Gastroesophageal sphincter (tissue), 4 donors: ENCODE data around the gene SMURF1. TPM values are rescaled to one million over a fixed set of nuclear protein-coding genes. Genes with fewer than 3 reads are reported as not detected.

Source experiments
- ATAC-seq: fragments of 150-250 bp; one replicate; pipeline ENCODE4 v1.9.1; 2016; ENCODE audit warnings: mild to moderate bottlenecking, moderate library complexity
- H3K27ac ChIP-seq, 4 donors: fragments of 200-600 bp; sonication (generic) in 3 of 4; 1 replicate in 3 of 4; 2 replicates in 1 of 4; pipeline ENCODE4 v1.5.1; 2016 to 2019
- H3K27me3 ChIP-seq: fragments of 200-600 bp; sonication (generic); one replicate; pipeline ENCODE4 v1.5.1; 2019
- H3K36me3 ChIP-seq, 2 donors: fragments of 200-600 bp; sonication (generic); one replicate each; pipeline ENCODE4 v1.5.1; 2019; ENCODE audit warnings: control low read depth in 1 of 2
- H3K4me1 ChIP-seq, 3 donors: fragments of 200-600 bp; sonication (generic); 1 replicate in 2 of 3; 2 replicates in 1 of 3; pipeline ENCODE4 v1.5.1; 2016 to 2019; ENCODE audit warnings: control low read depth in 2 of 3
- H3K4me3 ChIP-seq, 2 donors: fragments of 200-600 bp; sonication (generic); one replicate each; pipeline ENCODE4 v1.5.1; 2019; ENCODE audit warnings: mild to moderate bottlenecking in 1 of 2, moderate library complexity in 1 of 2
- H3K9me3 ChIP-seq, 3 donors: fragments of 200-600 bp; sonication (generic); one replicate each; pipeline ENCODE4 v1.5.1; 2017 to 2019; ENCODE audit warnings: control low read depth in 2 of 3
- CTCF ChIP-seq, 4 experiments: fragments of 200-600 bp in 2 of 4; fragments of 450-650 bp in 2 of 4; sonication (generic) in 1 of 4; IDR thresholded peaks; one replicate each; pipeline ENCODE4 v1.5.1; 2017 to 2019; ENCODE audit warnings: antibody characterized with exemption in 4 of 4, mild to moderate bottlenecking in 2 of 4, moderate library complexity in 2 of 4
- EP300 ChIP-seq: sonication (generic); formaldehyde crosslinking; IDR thresholded peaks from one replicate; pipeline ENCODE4 v1.6.1; 2017; ENCODE audit warnings: antibody characterized with exemption, mild to moderate bottlenecking
- POLR2A ChIP-seq, 2 donors: fragments of 450-650 bp; IDR thresholded peaks; one replicate each; pipeline ENCODE4 v1.6.1; 2017; ENCODE audit warnings: antibody characterized with exemption in 2 of 2, mild to moderate bottlenecking in 2 of 2, moderate library complexity in 1 of 2
- POLR2AphosphoS5 ChIP-seq: sonication (generic); formaldehyde crosslinking; IDR thresholded peaks from one replicate; pipeline ENCODE4 v1.6.1; 2017; ENCODE audit warnings: antibody characterized with exemption
- WGBS, 2 donors: methylation state at CpG; one replicate each; pipeline ENCODE4 v1.1.5; 2018; ENCODE audit warnings: low coverage in 1 of 2; 5-methylcytosine and 5-hydroxymethylcytosine counted together
- total RNA-seq, 4 donors: library from RNA; depleted of rRNA; stranded (reverse); fragments of >200 nt; gene quantifications; one replicate each; pipeline ENCODE4 v1.1.0, GENCODE V29; 2016

SMURF1 gene
- total RNA-seq, result 10 to 100 TPM; 20.1 to 26.2 (median 21.9) TPM

GRCh38 chr7:99143853-99144672, at the start of gene SMURF1:
Gene SMURF1, minus strand, starts transcription at chr7:99144108. Its CDS starts 328 bp downstream, at chr7:99143780.
- Histone ChIP-seq H3K27me3 (no peaks in the 10 kb centered on the region), H3K9me3 (no peaks in the 10 kb centered on the region), H3K27ac (peak within 1 kb of the TSS; percentile 91 to 99 (median 98)), H3K36me3 (no peaks in the 10 kb centered on the region), H3K4me3 (peak within 1 kb of the TSS; percentile 53 to 89), H3K4me1 (peaks cover 2 to 45% (median 8%) of the 10 kb centered on the region in 3 donors)
- peak; percentile 75 for ATAC-seq
- WGBS, 2 donors, result 0% methylated on average over 4 to 5 of the region's 94 CpGs
- TF ChIP-seq EP300 (no peak), POLR2AphosphoS5 (peak; percentile 60), POLR2A (IDR thresholded peaks at IDR 0.05) (peak; percentile 62 to 80), CTCF (IDR thresholded peaks at IDR 0.05) (peak in 1 of 4 experiments; percentile 37)

- Histone ChIP-seq H3K9me3 (peaks cover 0 to 3% (median 0%) of the 10 kb centered on the region in 3 donors), H3K4me3 (no peak overlapping the region), H3K36me3 (no peaks in the 10 kb centered on the region), H3K27me3 (peaks cover 3% of the 10 kb centered on the region), H3K4me1 (no peaks in the 10 kb centered on the region), H3K27ac (no peak overlapping the region)
- ATAC-seq, result no peak
- 78 to 92% methylated on average over 3 to 4 of the region's 5 CpGs for WGBS, 2 donors
- TF ChIP-seq CTCF (IDR thresholded peaks at IDR 0.05), result no peak
- no peak for TF ChIP-seq POLR2AphosphoS5
- no peak for TF ChIP-seq POLR2A (IDR thresholded peaks at IDR 0.05)
- no peak for TF ChIP-seq EP300
These were observed 48.1 kb upstream of the SMURF1 start for GRCh38 chr7:99191869-99192596.

- TF ChIP-seq POLR2A (IDR thresholded peaks at IDR 0.05), result no peak
- TF ChIP-seq POLR2AphosphoS5, result no peak
- no peak for TF ChIP-seq CTCF (IDR thresholded peaks at IDR 0.05)
- no peak for TF ChIP-seq EP300
- 61 to 67% methylated on average over 3 of the region's 7 CpGs for WGBS, 2 donors
- no peaks in the 10 kb centered on the region for H3K9me3 ChIP-seq
- no peak for ATAC-seq
- H3K36me3 ChIP-seq, result no peaks in the 10 kb centered on the region
- peaks cover 3% of the 10 kb centered on the region for H3K27me3 ChIP-seq
- H3K27ac ChIP-seq, result no peak overlapping the region
- no peak overlapping the region for H3K4me3 ChIP-seq
- no peaks in the 10 kb centered on the region for H3K4me1 ChIP-seq
These were observed 46.6 kb upstream of the SMURF1 start for GRCh38 chr7:99190359-99191009.

GRCh38 chr7:99189222-99189621, 45.3 kb upstream of the SMURF1 start:
- 100% methylated on average over 1 of the region's 1 CpG; no CpG with 5 or more reads in 1 of the 2 donors for WGBS, 2 donors
- Histone ChIP-seq H3K9me3 (no peaks in the 10 kb centered on the region), H3K4me1 (no peaks in the 10 kb centered on the region), H3K27ac (no peak overlapping the region), H3K4me3 (no peak overlapping the region), H3K27me3 (peaks cover 3% of the 10 kb centered on the region), H3K36me3 (no peaks in the 10 kb centered on the region)
- TF ChIP-seq POLR2AphosphoS5 (no peak), POLR2A (IDR thresholded peaks at IDR 0.05) (no peak), EP300 (no peak), CTCF (IDR thresholded peaks at IDR 0.05) (no peak)
- ATAC-seq, result no peak
